Body of pancreas (tissue), 4 donors: Measurements from ENCODE around the gene LIN37.

Experiments
- POLR2A ChIP-seq, 3 donors: fragments of 450-650 bp; IDR thresholded peaks; one replicate each; pipeline ENCODE4 v1.6.1; 2016; ENCODE audit warnings: antibody characterized with exemption in 3 of 3, mild to moderate bottlenecking in 2 of 3
- TF ChIP-seq, protein P1 (sequence below), 7 experiments: fragments of 450-650 bp in 4 of 7; fragments of 200-600 bp in 3 of 7; sonication (generic) in 3 of 7; IDR thresholded peaks; one replicate each; pipeline ENCODE4 v1.5.1; 2016 to 2019; ENCODE audit warnings: antibody characterized with exemption in 7 of 7

DNA sequence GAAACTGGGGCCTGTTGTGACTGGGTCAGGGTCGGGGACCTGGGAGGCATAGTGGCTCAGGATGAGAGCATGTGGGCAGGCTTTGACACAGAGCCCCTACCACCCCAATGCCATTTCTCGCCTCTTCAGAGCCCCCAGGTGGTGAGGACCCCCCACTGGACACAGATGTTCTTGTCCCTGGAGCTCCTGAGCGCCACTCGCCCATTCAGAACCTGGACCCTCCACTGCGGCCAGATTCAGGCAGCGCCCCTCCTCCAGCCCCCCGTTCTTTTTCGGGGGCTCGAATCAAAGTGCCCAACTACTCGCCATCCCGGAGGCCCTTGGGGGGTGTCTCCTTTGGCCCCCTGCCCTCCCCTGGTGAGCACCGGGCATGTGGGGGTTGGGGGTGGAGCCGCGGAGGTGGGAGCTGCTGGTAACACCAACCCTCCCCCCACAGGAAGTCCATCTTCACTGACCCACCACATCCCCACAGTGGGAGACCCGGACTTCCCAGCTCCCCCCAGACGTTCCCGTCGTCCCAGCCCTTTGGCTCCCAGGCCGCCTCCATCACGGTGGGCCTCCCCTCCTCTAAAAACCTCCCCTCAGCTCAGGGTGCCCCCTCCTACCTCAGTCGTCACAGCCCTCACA, 16.5 kb upstream of the LIN37 start:
- TF ChIP-seq, protein P1, sequence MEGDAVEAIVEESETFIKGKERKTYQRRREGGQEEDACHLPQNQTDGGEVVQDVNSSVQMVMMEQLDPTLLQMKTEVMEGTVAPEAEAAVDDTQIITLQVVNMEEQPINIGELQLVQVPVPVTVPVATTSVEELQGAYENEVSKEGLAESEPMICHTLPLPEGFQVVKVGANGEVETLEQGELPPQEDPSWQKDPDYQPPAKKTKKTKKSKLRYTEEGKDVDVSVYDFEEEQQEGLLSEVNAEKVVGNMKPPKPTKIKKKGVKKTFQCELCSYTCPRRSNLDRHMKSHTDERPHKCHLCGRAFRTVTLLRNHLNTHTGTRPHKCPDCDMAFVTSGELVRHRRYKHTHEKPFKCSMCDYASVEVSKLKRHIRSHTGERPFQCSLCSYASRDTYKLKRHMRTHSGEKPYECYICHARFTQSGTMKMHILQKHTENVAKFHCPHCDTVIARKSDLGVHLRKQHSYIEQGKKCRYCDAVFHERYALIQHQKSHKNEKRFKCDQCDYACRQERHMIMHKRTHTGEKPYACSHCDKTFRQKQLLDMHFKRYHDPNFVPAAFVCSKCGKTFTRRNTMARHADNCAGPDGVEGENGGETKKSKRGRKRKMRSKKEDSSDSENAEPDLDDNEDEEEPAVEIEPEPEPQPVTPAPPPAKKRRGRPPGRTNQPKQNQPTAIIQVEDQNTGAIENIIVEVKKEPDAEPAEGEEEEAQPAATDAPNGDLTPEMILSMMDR (IDR thresholded peaks at IDR 0.05) = no peak
- no peak for TF ChIP-seq POLR2A (IDR thresholded peaks at IDR 0.05)
